GM23248 (cell line): ENCODE measurements around the gene RPL36A.

ENCODE experiments used
- EZH2 ChIP-seq: fragments of 200-600 bp; sonication (generic); IDR thresholded peaks from 2 replicates; pipeline ENCODE4 v1.6.1; 2018; ENCODE audit warnings: antibody characterized with exemption, mild to moderate bottlenecking; ENCODE audit not compliant: insufficient read depth, poor library complexity, severe bottlenecking
- EZH2phosphoT487 ChIP-seq: fragments of 200-600 bp; sonication (generic); IDR thresholded peaks from 2 replicates; pipeline ENCODE4 v1.6.1; 2018; ENCODE audit warnings: antibody characterized with exemption, moderate library complexity, mild to moderate bottlenecking, low read depth; ENCODE audit not compliant: insufficient read depth

DNA sequence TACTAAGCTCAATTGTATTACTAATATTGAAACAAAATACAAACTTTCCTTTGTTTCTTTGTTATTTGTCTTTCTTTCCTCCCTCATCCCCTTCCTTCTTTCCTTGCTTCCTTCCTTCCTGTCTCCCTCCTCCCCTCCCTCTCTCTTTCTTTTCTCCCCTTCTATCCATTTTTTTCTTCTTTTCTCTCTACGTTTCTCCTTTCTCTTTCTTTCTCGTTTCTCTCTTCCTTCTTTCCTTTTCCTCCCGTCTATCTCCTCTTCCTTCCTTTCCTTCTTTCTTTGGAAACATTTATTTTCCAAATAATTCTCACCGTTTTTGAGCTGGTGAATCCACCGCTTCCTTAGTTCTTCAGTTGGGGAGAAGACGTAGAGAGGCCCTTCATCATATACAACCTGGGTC lies 21.1 kb upstream of the RPL36A start:
- no peak for TF ChIP-seq EZH2
- no peak for TF ChIP-seq EZH2phosphoT487
